K562 (cell line): Measurements from ENCODE around the gene PTPRM. TPM values are rescaled to one million over a fixed set of nuclear protein-coding genes. Genes with fewer than 3 reads are reported as not detected.

Source experiments
- ATF1 ChIP-seq, 2 experiments: fragments of 450-650 bp in 1 of 2; IDR thresholded peaks; 2 replicates each; pipeline ENCODE4 v1.6.1; 2016; ENCODE audit warnings: missing compliant biosample characterization in 1 of 2, missing genetic modification characterization in 1 of 2
- ATF2 ChIP-seq: sonication (generic); formaldehyde crosslinking; IDR thresholded peaks from 2 replicates; pipeline ENCODE4 v1.8.1; 2022; ENCODE audit warnings: missing genetic modification reagents
- CBX8 ChIP-seq: fragments of 200-600 bp; sonication (generic); IDR thresholded peaks from 2 replicates; pipeline ENCODE4 v1.6.1; 2012; ENCODE audit warnings: borderline replicate concordance, mixed run types, low read depth, mild to moderate bottlenecking, moderate library complexity, mixed read lengths, low read length, control low read depth, inconsistent platforms; ENCODE audit not compliant: poor library complexity, severe bottlenecking; ENCODE audit errors: extremely low read depth
- CREM ChIP-seq: IDR thresholded peaks from 2 replicates; pipeline ENCODE4 v1.6.1; 2014; ENCODE audit warnings: antibody characterized with exemption, low read depth
- ETV5 ChIP-seq: sonication (generic); formaldehyde crosslinking; IDR thresholded peaks from 2 replicates; pipeline ENCODE4 v1.4.0; 2020; ENCODE audit warnings: low read depth, mild to moderate bottlenecking, missing genetic modification reagents
- MEF2A ChIP-seq: IDR thresholded peaks from 2 replicates; pipeline ENCODE4 v1.6.1; 2011; ENCODE audit warnings: low read depth, mild to moderate bottlenecking, low read length, moderate library complexity; ENCODE audit not compliant: control insufficient read depth
- NCOR1 ChIP-seq: fragments of 450-650 bp; IDR thresholded peaks from 2 replicates; pipeline ENCODE4 v1.6.1; 2016; ENCODE audit warnings: mild to moderate bottlenecking, moderate library complexity
- NONO ChIP-seq, 2 experiments: fragments of 200-400 bp in 1 of 2; fragments of 450-650 bp in 1 of 2; formaldehyde crosslinking in 1 of 2; IDR thresholded peaks; 2 replicates each; pipeline ENCODE4 v1.6.1; 2017; ENCODE audit warnings: low read depth in 2 of 2, mild to moderate bottlenecking in 2 of 2, moderate library complexity in 2 of 2, low read length in 1 of 2
- RBM25 ChIP-seq: fragments of 200-400 bp; formaldehyde crosslinking; IDR thresholded peaks from 2 replicates; pipeline ENCODE4 v1.6.1; 2018; ENCODE audit warnings: low read length, low read depth, moderate library complexity; ENCODE audit not compliant: severe bottlenecking
- SAFB ChIP-seq: fragments of 200-400 bp; formaldehyde crosslinking; IDR thresholded peaks from 2 replicates; pipeline ENCODE4 v1.6.1; 2017; ENCODE audit warnings: low read depth, low read length, borderline replicate concordance
- SIN3B ChIP-seq: fragments of 450-650 bp; IDR thresholded peaks from 2 replicates; pipeline ENCODE4 v1.6.1; 2017; ENCODE audit warnings: low read depth, mild to moderate bottlenecking, moderate library complexity
- SIX5 ChIP-seq, 2 experiments: IDR thresholded peaks; 2 replicates each; pipeline ENCODE4 v1.6.1; 2011; ENCODE audit warnings: low read length in 2 of 2, borderline replicate concordance in 1 of 2, low read depth in 1 of 2, mild to moderate bottlenecking in 1 of 2, moderate library complexity in 1 of 2; ENCODE audit not compliant: insufficient read depth in 1 of 2
- THAP12 ChIP-seq: fragments of 250-450 bp; sonication (Bioruptor Pico); IDR thresholded peaks from 2 replicates; pipeline ENCODE4 v1.9.0; 2021; ENCODE audit warnings: mild to moderate bottlenecking, inconsistent platforms
- polyA plus RNA-seq, 8 experiments: library from polyadenylated mRNA; depleted of rRNA in 4 of 8; stranded (reverse) in 5 of 8; unstranded in 3 of 8; fragments of >200 nt; fragmentation: Nextera tagmentation in 2 of 8; fragmentation: Illumina TruSeq in 1 of 8; extraction: Ambion mirVana in 2 of 8; extraction: Trizol in 1 of 8; gene quantifications; 2 replicates each; pipeline versions ENCODE4 v1.2.1 to v1.2.3, GENCODE V29; 2011 to 2014; ENCODE audit warnings: inconsistent platforms in 1 of 8, missing spikeins in 1 of 8
- total RNA-seq, 7 experiments: library from RNA; depleted of rRNA in 6 of 7; stranded (reverse); fragments of >200 nt in 6 of 7; fragmentation: Illumina TruSeq in 2 of 7; extraction: Trizol in 2 of 7; gene quantifications; 2 replicates each; pipeline versions ENCODE4 v1.2.1 to v1.2.3, GENCODE V29; 2011 to 2021; ENCODE audit warnings: low replicate concordance in 1 of 7

PTPRM gene
- total and polyA plus RNA-seq, 9 of the 15 experiments (the other 6 are each of a cell fraction or from before 2014, with no cell fraction given) = 0.03 to 0.16 (median 0.08) TPM; not detected in 3

GRCh38 chr18:7635948-7636347 lies 68.8 kb downstream of the PTPRM start (continued):
- TF ChIP-seq CBX8 (no peak), CREM (no peak), ATF2 (CRISPR knock-in tag) (no peak), ATF1 (CRISPR knock-in tag; IDR thresholded peaks at IDR 0.05) (no peak), ATF1 (tag; IDR thresholded peaks at IDR 0.05) (no peak), SIX5 (IDR thresholded peaks at IDR 0.05; ENCODE audit: borderline replicate concordance in 1 of 2, insufficient read depth in 1 of 2, low read depth in 1 of 2, low read length in 2 of 2) (no peak), THAP12 (CRISPR knock-in tag) (no peak), NCOR1 (no peak), MEF2A (no peak), ETV5 (no peak), RBM25 (no peak), SAFB (no peak), SIN3B (no peak), NONO (IDR thresholded peaks at IDR 0.05; ENCODE audit: low read depth in 2 of 2, low read length in 1 of 2) (no peak)
